ENCODE results near the gene KMT2B.
A peak's percentile ranks its signal among the peaks of the same experiment; 100 is the strongest.

KMT2B gene

GRCh38 chr19:35734273-35734672 is 16.5 kb downstream of the KMT2B start:
- H3K27ac Mint-ChIP-seq (ENCODE audit: low read depth): peak overlapping the region; percentile 27
- H3K4me3 Mint-ChIP-seq: no peak overlapping the region
- no peak for DNase-seq (ENCODE audit: low spot score in 2 of 2)
- ATAC-seq (replicated peaks; ENCODE audit: extremely low read depth, poor library complexity, severe bottlenecking): no peak
- H3K9me3 Mint-ChIP-seq: no peaks in the 10 kb centered on the region
- peaks cover 37% of the 10 kb centered on the region for H3K4me1 Mint-ChIP-seq
- no peaks in the 10 kb centered on the region for H3K27me3 Mint-ChIP-seq
- H3K36me3 Mint-ChIP-seq (ENCODE audit: insufficient read depth): peaks cover 34% of the 10 kb centered on the region

DNA sequence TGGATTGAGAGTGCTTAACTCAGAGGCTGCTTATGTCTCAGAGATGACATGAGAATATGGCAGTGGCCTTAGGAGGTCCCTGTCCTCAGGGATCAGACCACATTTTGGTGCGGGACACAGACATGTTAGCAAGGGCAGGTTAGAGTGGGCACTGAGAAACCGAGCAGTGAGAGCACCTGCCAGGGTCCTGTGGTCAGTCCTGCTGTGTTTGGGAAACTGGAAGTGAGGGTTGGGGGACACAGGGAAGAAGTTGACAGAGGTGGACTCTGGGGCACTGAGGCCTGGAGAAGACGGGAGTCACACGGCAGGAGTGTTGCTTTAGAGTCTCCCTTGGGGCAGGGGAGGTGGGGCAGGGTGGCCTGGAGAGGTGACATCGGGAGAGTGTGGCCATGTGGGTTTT is 17.1 kb downstream of the KMT2B start:
- DNase-seq (ENCODE audit: low spot score in 2 of 2) (no peak), ATAC-seq (replicated peaks; ENCODE audit: extremely low read depth, poor library complexity, severe bottlenecking) (no peak)
- Mint-ChIP-seq H3K36me3 (ENCODE audit: insufficient read depth) (peaks cover 31% of the 10 kb centered on the region), H3K4me3 (no peak overlapping the region), H3K4me1 (peaks cover 42% of the 10 kb centered on the region), H3K9me3 (no peaks in the 10 kb centered on the region), H3K27me3 (no peaks in the 10 kb centered on the region), H3K27ac (ENCODE audit: low read depth) (peak overlapping the region; percentile 27)

- no peak for DNase-seq (ENCODE audit: low spot score in 2 of 2)
- no peak for ATAC-seq (replicated peaks; ENCODE audit: extremely low read depth, poor library complexity, severe bottlenecking)
- Mint-ChIP-seq H3K9me3 (no peaks in the 10 kb centered on the region), H3K4me3 (no peak overlapping the region), H3K27ac (ENCODE audit: low read depth) (peak overlapping the region; percentile 81), H3K27me3 (no peaks in the 10 kb centered on the region), H3K4me1 (peaks cover 40% of the 10 kb centered on the region), H3K36me3 (ENCODE audit: insufficient read depth) (peaks cover 22% of the 10 kb centered on the region)
These were observed 19.4 kb downstream of the KMT2B start for GRCh38 chr19:35736913-35737886.

- peak overlapping the region; percentile 81 for H3K27ac Mint-ChIP-seq (ENCODE audit: low read depth)
- H3K4me3 Mint-ChIP-seq: peak overlapping the region; percentile 86
- H3K4me1 Mint-ChIP-seq: peaks cover 47% of the 10 kb centered on the region
- no peaks in the 10 kb centered on the region for H3K27me3 Mint-ChIP-seq
- H3K9me3 Mint-ChIP-seq: no peaks in the 10 kb centered on the region
- peaks cover 28% of the 10 kb centered on the region for H3K36me3 Mint-ChIP-seq (ENCODE audit: insufficient read depth)
- DNase-seq (ENCODE audit: low spot score in 2 of 2) (no peak), ATAC-seq (replicated peaks; ENCODE audit: extremely low read depth, poor library complexity, severe bottlenecking) (no peak)
These were observed 20.5 kb downstream of the KMT2B start for GRCh38 chr19:35738021-35738886.

DNA sequence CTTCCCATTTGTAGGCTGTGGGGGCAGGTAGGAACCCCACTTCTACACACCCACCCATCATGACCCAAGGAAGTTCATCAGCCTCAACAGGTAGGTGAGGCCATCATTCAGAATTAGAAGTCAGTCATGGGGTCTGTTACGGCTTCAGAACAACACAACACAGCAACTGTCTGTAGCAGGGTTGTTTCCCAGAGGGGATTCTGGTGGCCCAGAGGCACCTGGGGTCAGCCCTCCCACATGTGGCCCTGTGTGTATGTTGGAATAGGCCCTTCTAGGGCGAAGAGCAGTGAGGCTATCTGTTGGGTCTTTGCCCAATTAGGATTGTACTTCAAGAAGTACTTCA is 21.1 kb downstream of the KMT2B start:
- peaks cover 46% of the 10 kb centered on the region for H3K4me1 Mint-ChIP-seq
- H3K27me3 Mint-ChIP-seq: no peaks in the 10 kb centered on the region
- peak overlapping the region; percentile 41 for H3K27ac Mint-ChIP-seq (ENCODE audit: low read depth)
- DNase-seq (ENCODE audit: low spot score in 2 of 2): no peak
- peak overlapping the region; percentile 86 for H3K4me3 Mint-ChIP-seq
- H3K9me3 Mint-ChIP-seq: no peaks in the 10 kb centered on the region
- ATAC-seq (replicated peaks; ENCODE audit: extremely low read depth, poor library complexity, severe bottlenecking): no peak
- H3K36me3 Mint-ChIP-seq (ENCODE audit: insufficient read depth): peaks cover 25% of the 10 kb centered on the region

GRCh38 chr19:35739275-35740107 is 21.7 kb downstream of the KMT2B start:
- Mint-ChIP-seq H3K4me3 (peak overlapping the region; percentile 86), H3K27ac (ENCODE audit: low read depth) (peak overlapping the region; percentile 41), H3K27me3 (no peaks in the 10 kb centered on the region), H3K9me3 (no peaks in the 10 kb centered on the region), H3K36me3 (ENCODE audit: insufficient read depth) (peaks cover 24% of the 10 kb centered on the region), H3K4me1 (peaks cover 45% of the 10 kb centered on the region)
- DNase-seq (ENCODE audit: low spot score in 2 of 2) (no peak), ATAC-seq (replicated peaks; ENCODE audit: extremely low read depth, poor library complexity, severe bottlenecking) (no peak)

GRCh38 chr19:35740108-35740422 is 22.3 kb downstream of the KMT2B start:
- DNase-seq (ENCODE audit: low spot score in 2 of 2) (no peak), ATAC-seq (replicated peaks; ENCODE audit: extremely low read depth, poor library complexity, severe bottlenecking) (no peak)
- H3K27ac Mint-ChIP-seq (ENCODE audit: low read depth): no peak overlapping the region
- H3K9me3 Mint-ChIP-seq: no peaks in the 10 kb centered on the region
- H3K4me1 Mint-ChIP-seq: peaks cover 41% of the 10 kb centered on the region
- peak overlapping the region; percentile 86 for H3K4me3 Mint-ChIP-seq
- H3K27me3 Mint-ChIP-seq: no peaks in the 10 kb centered on the region
- H3K36me3 Mint-ChIP-seq (ENCODE audit: insufficient read depth): peaks cover 24% of the 10 kb centered on the region

GRCh38 chr19:35740423-35741202 is 22.8 kb downstream of the KMT2B start:
- DNase-seq (ENCODE audit: low spot score in 2 of 2): peak; percentile 88 to 92
- H3K9me3 Mint-ChIP-seq: no peaks in the 10 kb centered on the region
- ATAC-seq (replicated peaks; ENCODE audit: extremely low read depth, poor library complexity, severe bottlenecking): peak; percentile 62
- H3K27me3 Mint-ChIP-seq: no peaks in the 10 kb centered on the region
- H3K36me3 Mint-ChIP-seq (ENCODE audit: insufficient read depth): peaks cover 28% of the 10 kb centered on the region
- peaks cover 44% of the 10 kb centered on the region for H3K4me1 Mint-ChIP-seq
- peak overlapping the region; percentile 86 for H3K4me3 Mint-ChIP-seq
- H3K27ac Mint-ChIP-seq (ENCODE audit: low read depth): peak overlapping the region; percentile 63

GRCh38 chr19:35741203-35741515 is 23.4 kb downstream of the KMT2B start:
- ATAC-seq (replicated peaks; ENCODE audit: extremely low read depth, poor library complexity, severe bottlenecking) (no peak), DNase-seq (ENCODE audit: low spot score in 2 of 2) (no peak)
- H3K27me3 Mint-ChIP-seq: no peaks in the 10 kb centered on the region
- peaks cover 28% of the 10 kb centered on the region for H3K36me3 Mint-ChIP-seq (ENCODE audit: insufficient read depth)
- no peaks in the 10 kb centered on the region for H3K9me3 Mint-ChIP-seq
- peak overlapping the region; percentile 63 for H3K27ac Mint-ChIP-seq (ENCODE audit: low read depth)
- H3K4me3 Mint-ChIP-seq: peak overlapping the region; percentile 86
- H3K4me1 Mint-ChIP-seq: peaks cover 49% of the 10 kb centered on the region

DNA sequence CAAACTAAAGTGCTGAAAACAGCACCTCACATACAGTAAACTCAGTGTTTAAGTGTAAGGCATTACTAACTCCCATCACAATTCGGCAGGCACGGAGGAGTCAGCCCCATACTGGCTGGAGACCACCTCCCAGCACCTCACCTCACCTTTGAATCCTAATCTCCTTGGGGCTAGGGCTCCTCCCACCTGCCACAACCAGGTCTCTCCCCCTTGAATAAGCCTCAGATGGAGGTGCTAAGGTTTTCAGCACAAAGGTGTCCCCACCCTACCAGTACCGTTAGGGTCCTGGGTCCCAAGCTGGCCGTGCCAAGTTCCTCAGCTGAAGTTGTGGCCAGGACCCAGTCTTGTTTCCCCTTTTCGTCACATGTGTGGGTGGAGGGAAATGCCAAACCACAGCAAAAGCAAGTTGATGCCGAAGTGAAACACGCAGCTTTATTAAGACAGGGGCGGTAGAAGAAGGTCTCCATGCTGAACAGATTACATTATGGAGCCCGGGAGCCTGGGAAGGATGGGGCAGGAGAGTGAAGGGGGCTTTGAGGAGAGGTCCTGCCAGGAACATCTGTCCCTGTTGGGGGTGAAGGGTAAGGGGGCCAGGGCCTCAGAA is 24.4 kb downstream of the KMT2B start, which contains the start of gene IGFLR1:
Gene IGFLR1 (minus strand): TSS at position 332 of the 604 bp plus-strand sequence. CDS start 1,272 bp downstream, outside the sequence.
- DNase-seq (ENCODE audit: low spot score in 2 of 2): peak in 1 of 2 donors; percentile 46
- Mint-ChIP-seq H3K4me1 (peaks cover 54% of the 10 kb centered on the region), H3K27ac (ENCODE audit: low read depth) (peak within 1 kb of the TSS; percentile 97), H3K27me3 (no peaks in the 10 kb centered on the region), H3K36me3 (ENCODE audit: insufficient read depth) (peaks cover 25% of the 10 kb centered on the region), H3K9me3 (no peaks in the 10 kb centered on the region), H3K4me3 (peak within 1 kb of the TSS; percentile 86)
- ATAC-seq (replicated peaks; ENCODE audit: extremely low read depth, poor library complexity, severe bottlenecking): no peak

- no peak for ATAC-seq (replicated peaks; ENCODE audit: extremely low read depth, poor library complexity, severe bottlenecking)
- no peak for DNase-seq (ENCODE audit: low spot score in 2 of 2)
- Mint-ChIP-seq H3K4me1 (peaks cover 55% of the 10 kb centered on the region), H3K27ac (ENCODE audit: low read depth) (peak overlapping the region; percentile 95), H3K36me3 (ENCODE audit: insufficient read depth) (peaks cover 24% of the 10 kb centered on the region), H3K9me3 (no peaks in the 10 kb centered on the region), H3K27me3 (no peaks in the 10 kb centered on the region), H3K4me3 (peak overlapping the region; percentile 97)
These were observed 26.0 kb downstream of the KMT2B start for GRCh38 chr19:35743640-35744429.
